ENCODE data around the gene PNKD.

GRCh38 chr2:218354045-218354444 is 83.7 kb downstream of the PNKD start:
- TF ChIP-seq CTCF (IDR thresholded peaks at IDR 0.05) (no peak), EP300 (IDR thresholded peaks at IDR 0.05) (no peak), POLR2A (IDR thresholded peaks at IDR 0.05) (no peak)
